HS-5 (cell line): ENCODE data around the gene PLK4.
"Not testable (repeated sequence)": the region's sequence is repeated elsewhere in the genome, so short reads cannot be mapped to it uniquely, and the experiment has no call there.

ENCODE experiments used
- DNase-seq: peaks from one replicate; pipeline ENCODE4 v3.0.0-alpha.2; 2012; ENCODE audit warnings: low read depth

The PLK4 gene

DNA sequence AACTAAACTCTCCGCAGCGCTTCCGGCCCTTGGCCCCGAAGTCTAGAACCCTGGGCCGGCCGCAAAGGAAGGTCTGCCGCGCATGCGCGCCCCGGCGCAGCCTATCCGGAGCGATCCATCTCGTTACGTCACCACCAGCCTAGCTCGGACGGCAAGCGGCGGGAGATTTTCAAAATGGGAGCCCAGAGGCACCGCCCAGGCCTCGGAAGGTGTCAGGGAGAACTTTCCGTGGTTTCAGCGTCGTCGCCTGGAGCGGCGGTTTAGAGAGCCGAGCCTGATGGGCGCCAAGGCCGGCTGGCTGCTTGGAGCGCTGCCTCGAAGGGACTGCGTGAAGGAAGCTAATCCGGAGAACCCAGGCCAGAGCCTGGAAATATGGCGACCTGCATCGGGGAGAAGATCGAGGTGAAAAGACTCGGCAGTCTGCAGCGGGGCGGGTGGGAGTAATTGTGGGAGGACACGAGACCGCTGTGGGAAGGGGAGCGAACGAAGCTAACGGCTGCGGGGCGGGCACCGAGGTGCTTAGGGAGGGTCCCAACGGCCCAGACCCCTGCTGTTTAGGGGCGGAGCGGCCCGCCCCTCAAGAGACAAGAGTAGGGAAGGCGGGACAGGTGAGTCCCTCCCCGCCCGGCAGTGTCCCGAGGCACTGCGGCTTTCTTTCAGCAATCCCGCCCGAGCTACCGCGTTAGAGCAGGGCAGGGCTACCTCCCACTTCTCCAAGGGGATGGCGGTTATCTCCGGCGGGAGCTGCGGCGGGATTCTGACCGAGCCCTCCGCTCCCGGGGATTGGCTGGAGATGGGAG, at the start of gene PLK4:
Gene PLK4 (plus strand): TSS at position 131 of the 800 bp plus-strand sequence. CDS start 242 bp downstream, at position 373.
- DNase-seq = peak; percentile 81

DNA sequence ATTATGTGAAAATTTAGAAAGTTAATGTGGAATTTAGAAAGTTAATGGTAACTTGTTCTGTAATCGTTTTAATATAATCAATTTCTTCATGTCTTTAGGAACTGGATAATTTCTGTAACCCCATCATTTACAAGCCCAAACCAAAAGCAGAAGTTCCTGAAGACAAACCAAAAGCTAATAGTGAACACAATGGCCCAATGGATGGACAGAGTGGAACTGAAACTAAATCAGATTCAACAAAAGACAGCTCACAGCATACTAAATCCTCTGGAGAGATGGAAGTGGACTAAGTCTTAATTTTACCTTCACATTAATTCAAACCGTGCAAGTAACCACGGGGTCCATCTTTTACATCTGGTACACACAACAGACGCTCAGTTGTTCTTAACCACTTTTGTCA, 48.1 kb upstream of the PLK4 start:
- no peak for DNase-seq

DNA sequence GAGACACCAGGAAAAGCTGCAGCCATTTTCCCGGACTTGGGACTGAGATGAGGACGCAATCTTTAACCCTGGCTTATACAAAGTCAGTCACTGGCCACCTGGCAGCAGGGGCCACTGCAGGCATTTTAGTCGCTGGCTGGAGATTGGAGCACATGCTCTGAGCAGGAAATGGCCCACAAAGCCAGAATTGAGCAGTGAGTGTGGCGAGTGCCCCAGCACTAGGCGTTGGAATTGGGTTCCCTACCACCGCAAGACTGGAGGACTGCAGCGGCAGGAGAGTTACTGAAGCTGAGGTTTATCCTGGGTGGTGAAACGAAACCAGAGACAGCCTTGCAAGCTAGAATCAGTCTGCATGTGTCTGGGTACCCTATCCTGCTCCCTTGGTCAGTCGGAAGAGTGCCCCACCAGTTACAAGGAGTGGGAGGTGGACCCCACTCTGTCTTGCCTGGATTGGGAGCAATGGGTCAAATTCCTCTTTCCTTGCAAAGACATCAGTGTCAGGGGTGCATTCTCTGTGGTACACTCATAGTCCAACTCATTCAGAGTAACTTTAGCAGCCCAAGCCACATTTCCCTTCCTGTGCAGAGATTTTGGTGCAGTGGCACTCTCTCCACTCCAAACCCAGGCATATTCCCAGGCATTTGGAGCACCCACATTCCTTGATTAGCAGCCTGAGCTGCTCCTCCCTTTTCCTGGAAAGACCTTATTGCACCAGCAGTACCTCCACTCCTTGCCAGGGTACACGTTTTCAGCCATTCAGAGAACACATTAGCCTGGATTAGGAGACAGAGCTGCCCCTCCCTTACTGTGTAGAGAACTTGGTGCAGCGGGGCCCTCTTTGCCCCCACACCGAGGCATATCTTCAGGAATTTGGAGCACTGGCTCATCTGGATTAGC, 36.7 kb upstream of the PLK4 start:
- DNase-seq = no peak

DNA sequence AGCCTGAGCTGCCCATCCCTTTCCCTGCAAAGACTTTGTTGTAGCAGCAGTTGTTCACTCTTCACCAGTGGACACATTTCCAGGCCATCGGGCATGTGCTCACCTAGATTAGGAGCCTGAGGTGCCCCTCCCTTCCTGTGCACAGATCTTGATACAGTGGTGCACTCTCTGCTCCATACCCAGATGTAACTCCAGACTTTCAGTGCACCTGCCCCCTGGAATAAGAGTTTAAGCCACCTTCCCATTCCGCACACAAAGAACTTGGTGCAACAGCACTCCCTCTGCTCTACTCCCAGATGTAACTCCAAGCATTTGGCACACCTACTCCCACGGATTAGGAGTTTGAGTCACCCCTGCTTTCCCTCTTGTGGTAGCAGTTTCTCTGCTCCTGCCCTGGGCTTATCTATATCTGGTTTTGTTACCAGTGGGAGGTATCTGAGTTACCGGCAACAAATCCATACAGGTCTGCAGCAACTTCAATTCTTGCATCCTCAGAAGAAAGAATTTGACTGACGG, 36.0 kb upstream of the PLK4 start:
- no peak for DNase-seq

DNA sequence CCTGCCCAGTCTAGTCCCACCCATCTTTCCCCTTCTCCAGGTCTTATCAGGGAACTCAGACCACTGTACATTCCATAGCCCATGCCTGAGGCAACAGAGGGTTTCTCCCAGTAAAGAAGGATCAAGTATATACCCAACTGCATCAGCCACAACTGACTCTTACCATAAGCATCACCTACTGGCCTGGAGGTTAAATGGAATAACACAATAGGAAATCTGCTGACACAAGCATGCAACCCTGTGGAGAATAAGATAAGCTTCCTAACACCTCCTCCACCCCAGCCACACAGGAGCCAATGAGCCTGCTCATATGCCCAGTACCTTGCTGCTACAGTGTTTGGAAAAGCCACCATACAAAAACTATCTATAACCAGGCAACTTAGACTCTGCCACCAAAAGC, 34.6 kb upstream of the PLK4 start:
- DNase-seq = no peak

DNA sequence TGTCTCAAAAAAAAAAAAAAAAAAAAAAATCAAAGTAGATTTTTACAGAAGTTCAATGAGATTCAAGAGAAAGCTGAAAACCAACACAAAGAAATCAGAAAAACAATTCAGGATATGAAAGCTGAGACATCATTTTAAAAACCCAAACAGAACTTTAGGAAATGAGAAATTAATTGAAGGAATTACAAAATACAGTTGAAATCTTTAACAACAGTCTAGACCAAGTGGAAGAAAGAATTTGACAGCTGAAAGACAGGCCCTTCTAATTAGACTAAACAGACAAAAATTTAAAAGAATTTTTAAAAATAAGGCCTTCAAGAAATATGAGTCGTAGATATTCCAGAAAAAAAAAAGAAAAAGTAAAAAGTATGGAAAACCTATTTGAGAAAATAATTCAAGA, 33.9 kb upstream of the PLK4 start:
- no peak for DNase-seq

DNA sequence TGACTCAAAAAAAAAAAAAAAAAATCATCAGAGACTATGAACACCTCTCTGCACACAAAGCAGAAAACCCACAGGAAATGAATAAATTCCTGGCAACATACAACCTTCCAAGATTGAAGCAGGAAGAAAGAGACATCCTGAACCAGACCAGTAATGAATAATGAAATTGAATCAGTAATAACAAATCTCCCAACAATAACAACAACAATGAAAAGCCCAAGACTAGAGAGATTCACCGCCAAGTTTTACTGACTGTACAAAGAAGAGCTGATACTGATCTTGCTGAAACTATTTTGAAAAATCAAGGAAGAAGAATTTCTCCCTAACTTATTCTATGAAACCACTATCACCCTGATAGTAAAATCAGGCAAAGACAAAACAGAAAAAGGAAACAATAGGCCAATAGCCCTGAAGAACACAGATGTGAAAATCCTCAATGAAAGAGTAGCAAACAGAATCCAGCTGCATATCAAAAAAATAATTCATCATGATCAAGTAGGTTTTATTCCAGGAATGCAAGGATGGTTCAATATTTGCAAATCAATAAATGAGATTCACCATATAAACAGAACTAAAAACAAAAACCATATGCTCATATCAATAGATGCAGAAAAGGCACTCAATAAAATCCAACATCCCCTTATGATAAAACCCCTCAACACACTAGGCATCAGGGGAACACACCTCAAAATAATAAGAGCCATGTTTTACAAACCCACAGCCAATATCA, 31.0 kb upstream of the PLK4 start:
- no peak for DNase-seq

DNA sequence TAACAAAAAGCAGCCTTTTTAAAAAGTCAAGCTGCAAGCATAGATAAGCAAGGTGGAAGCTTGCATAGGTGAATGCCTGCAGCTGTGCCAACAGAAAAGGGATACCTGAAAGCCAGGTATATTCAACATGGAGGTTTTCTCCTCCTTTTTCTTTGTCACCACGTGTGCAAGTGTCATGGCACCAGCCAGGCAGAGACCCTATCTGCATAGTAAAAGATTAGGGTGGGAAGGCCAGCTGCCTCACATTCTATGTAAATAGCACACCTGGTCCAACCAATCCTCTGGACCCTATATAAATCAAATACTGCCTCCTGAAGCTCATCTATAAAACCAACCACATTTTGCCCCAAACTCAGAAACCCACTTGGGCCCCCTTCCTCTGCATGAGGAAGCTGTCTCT, 28.0 kb upstream of the PLK4 start:
- no peak for DNase-seq

DNA sequence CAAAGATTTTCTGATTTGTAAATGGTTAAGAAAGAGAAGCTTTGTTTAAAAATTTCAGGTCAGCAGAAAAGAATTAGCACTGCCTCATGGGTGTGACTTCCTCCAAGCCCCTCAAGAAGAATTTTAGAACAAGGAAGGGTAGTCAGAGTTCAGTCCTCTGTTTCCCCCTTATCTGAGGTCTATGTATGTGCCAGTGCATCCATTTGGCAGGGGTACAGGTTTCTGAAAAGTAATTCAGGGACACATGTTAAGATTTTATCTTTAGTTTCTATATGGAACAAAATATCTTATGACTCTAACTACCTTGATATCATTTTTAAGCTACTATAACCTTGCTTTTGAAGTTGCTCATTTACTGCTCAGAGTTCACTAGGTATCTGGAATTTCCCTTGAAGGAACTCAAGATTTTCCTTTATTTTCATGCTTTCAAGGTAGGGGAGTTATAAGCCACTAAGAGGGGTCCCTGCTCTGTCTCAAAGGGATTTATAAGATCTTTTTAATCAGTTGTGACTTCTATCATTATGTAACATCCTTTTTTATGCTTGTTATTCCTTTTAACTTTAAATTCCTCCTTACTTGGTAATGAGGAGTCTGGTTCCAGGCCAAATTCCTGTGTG, 24.4 kb upstream of the PLK4 start:
- DNase-seq = no peak

DNA sequence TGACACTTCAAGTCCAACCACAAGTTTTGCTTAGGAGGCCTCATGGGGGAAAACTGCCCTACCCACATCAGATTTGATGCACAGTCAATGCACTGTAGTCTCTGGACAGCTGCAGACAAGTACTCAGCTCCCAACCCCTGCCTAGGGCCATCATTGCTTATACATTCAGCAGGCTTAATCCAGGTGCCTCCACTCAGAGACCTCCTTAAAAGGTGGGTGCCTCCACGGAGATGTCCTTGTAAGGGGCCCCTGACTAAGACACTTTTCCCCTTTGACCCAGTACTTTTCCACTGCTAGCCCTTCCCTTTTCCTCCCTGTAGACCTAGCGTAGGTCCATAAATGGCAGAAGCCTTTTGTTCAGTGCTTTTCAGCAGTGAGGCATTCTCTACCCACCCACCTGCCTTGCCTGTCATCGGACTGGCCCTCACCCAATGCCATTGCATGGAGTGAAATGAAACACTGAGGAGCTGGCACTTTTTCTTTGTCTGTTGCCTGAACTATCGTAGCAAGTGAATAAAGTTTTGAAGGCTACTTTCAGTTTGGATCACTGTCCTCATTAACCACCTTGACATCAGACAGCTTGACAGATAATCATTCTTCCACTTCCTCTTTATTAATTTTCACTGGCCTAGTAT, 23.8 kb upstream of the PLK4 start:
- peak; percentile 68 for DNase-seq

DNA sequence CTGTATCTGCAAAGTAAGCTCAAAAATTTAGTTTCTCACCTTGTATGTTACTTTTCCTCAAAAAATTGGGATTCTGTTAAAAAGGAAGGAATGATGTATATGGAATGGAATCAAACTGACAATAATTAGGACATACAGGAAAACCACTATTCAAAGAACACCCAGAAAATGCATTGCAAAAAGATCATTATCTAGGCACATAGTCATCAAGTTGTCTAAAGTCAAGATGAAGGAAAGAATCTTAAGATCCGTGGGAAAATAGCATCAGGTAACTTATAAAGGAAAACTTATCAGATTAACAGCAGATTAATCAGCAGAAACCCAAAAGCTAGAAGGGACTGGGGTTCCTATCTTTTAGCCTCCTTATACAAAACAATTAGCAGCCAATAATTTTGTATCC, 23.1 kb upstream of the PLK4 start:
- no peak for DNase-seq

DNA sequence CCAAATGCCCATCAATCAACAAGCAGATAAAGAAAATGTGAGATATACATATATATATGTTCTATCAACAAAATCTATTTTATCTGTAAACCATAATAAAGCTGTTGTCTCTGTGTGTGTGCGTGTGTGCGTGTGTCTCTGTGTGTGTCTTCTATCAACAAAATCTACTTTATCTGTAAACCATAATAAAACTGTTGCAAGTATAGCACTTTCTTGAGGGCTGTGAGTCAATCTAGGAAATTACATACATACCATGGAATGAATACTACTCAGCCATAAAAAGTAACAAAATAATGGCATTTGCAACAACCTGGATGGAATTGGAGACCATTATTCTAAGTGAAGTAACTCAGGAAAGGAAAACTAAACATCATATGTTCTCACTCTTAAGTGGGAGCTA, 12.5 kb upstream of the PLK4 start:
- no peak for DNase-seq

DNA sequence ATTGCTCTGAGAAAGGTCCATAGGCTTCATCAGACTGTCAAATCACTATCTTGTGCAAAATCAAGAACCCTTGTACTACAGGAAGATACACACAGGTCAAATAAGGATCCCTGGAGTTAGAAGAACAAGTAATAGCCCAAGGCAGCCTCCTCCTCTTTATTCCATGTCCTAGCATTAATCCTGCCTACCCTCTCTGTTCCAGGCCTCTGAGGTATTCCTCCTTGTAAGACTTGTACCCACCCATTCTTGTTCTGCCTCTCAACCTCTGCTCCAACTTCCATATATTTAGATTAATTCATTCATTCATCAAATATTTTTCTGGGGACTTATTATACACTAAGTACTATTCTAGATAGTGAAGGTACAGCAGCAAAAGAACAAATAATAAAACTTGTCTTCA, 10.4 kb upstream of the PLK4 start:
- DNase-seq = no peak

DNA sequence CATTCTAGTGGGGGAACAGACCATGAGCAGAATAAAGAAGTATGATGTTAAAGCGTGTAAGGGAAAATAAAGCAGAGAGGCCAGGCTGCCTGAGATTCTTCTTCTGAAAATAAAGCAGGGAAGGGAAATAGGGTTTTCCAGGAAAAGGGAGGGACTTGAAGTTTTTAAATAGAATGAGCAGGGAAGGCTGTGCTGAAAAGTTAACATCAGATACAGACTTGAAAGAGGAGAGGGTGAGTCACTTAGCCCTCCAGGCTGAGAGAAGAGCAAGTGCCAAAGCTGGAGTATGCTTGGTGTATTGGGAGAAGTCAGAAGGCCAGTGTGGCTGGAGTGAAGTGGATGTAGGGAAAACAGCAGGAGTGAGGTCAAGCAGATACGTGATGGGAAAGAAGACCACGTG, 10.0 kb upstream of the PLK4 start:
- DNase-seq = no peak

DNA sequence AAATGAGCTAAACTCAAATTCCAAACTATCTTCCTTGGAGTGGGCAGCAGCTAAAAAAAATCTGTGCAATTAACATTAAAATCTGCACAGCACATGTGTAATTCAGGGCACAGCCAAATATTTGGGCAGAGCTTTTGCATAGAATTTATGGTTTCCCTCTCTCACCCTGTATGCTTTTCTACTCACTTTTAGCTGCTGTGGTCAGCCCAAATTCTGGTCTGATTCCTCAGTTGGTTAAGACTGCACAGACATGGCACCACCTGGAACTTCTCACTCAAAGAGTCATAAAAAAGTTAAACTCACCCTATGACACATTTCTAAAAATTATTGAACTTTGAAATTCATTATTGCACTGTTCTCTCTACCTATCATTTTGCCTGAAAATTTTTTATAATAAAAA, 4.9 kb upstream of the PLK4 start:
- DNase-seq = no peak

DNA sequence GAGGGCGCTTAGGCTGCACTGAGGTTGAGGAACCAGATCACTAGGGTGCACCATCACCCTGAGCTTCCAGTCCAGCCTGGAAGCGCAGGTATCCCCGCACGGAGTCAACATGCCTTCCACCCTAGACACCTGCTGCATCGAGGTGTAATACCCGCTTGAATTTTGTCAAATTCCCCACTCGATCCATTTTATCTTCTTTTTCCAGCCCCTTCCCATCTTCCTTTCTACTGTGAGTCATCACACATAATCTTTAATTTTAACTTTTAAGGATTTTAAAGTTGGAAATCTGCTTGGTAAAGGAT, 821 bp downstream of the PLK4 start:
- DNase-seq = no peak

DNA sequence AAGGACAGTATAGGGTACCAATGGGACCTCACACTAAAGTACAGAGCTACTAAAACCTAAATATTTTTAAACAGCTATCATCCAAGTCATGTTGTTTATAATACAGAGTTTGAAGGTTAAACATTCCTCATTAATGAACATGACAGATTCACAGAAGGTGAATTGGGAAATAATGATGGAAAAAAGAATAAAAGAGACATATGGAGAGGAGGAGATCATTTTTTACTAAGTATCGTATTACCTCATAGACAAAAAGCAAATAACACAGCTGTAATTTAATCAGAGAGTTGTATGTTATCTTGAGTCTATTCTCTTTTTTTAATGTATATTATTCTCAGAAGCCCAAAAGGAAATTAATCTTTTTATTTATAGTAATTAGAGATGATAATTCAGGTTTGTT, 7.9 kb downstream of the PLK4 start:
- DNase-seq = no peak

DNA sequence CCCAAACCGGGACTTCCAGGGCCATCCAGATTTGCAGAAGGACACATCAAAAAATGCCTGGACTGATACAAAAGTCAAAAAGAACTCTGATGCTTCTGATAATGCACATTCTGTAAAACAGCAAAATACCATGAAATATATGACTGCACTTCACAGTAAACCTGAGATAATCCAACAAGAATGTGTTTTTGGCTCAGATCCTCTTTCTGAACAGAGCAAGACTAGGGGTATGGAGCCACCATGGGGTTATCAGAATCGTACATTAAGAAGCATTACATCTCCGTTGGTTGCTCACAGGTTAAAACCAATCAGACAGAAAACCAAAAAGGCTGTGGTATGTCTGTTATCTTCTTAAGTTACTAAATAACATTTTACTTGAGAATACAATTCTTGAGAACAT, 9.2 kb downstream of the PLK4 start:
- DNase-seq = no peak

DNA sequence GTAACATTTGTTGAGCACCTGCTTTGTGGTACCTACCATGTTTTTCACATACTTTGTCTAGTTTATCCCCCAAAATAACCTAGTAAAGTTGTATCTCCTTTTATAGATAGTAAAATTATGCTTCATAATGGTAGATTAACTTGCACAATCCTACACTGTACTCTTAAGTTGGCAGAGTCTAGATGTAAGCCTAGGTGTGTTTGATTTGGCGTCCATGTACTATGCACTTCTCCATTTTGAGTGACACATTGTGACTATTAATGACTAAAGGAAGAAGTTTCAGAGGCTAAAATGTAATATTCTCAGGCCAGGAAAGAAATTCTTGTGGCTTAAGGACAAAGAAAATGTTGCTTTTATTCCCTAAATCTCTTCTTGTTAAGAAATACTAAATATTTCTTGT, 15.4 kb downstream of the PLK4 start:
- DNase-seq = no peak

DNA sequence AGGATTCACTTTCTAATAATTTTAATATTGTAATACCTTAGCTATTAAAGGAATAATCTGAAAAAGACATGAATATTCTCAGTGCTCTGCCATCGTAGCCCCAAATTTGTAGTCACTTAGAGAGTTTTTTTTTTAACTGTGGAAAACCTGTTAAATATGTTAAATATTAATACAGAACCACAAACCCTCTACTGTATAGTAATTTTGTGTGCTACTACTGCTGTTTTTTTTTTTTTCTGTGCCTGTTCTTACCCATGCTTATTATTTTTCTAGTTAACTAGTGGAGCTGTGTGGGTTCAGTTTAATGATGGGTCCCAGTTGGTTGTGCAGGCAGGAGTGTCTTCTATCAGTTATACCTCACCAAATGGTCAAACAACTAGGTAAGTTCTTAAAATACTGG, 15.8 kb downstream of the PLK4 start:
- no peak for DNase-seq

DNA sequence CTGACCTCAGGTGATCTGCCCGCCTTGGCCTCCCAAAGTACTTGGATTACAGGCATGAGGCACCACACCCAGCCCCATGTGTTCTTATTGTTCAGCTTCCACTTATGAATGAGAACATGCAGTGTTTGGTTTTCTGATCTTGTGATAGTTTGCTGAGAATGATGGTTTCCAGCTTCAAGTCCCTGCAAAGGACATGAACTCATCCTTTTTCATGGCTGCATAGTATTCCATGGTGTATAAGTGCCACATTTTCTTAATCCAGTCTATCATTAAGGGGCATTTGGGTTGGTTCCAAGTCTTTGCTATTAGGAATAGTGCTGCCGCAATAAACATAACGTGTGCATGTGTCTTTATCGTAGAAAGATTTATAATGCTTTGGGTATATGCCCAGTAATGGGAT, 19.0 kb downstream of the PLK4 start:
- DNase-seq = not testable (repeated sequence)

DNA sequence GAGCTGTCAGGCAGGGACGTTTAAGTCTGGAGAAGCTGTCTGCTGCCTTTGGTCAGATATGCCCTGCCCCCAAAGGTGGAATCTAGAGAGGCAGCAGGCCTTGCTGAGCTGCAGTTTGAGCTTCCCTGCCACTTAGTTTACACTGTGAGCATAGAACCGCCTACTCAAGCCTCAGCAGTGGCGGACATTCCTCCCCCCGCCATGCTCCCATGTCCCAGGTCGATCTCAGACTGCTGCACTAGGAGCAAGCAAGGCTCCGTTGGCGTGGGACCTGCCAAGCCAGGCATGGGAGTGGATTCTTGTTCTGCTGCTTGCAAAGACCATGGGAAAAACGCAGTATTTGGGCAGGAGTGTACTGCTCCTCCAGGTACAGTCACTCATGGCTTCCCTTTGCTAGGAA, 24.3 kb downstream of the PLK4 start:
- no peak for DNase-seq
